ENCODE results near the gene TRIM4. TPM values are rescaled to one million over a fixed set of nuclear protein-coding genes. Genes with fewer than 3 reads are reported as not detected.

The TRIM4 gene
- total RNA-seq, 1 donor from 2014 or later = 18.7 TPM

- TF ChIP-seq CTCF (conservative IDR thresholded peaks at IDR 0.05; ENCODE audit: low read depth, low read length) = no peak
- H3K4me3 ChIP-seq (ENCODE audit: low read depth, low read length) = no peak overlapping the region
- no peak for DNase-seq (ENCODE audit: low read depth)
Observed at GRCh38 chr7:99910976-99911375, 8.4 kb downstream of the TRIM4 start.

- DNase-seq (ENCODE audit: low read depth) = no peak
- no peak overlapping the region for H3K4me3 ChIP-seq (ENCODE audit: low read depth, low read length)
- no peak for TF ChIP-seq CTCF (conservative IDR thresholded peaks at IDR 0.05; ENCODE audit: low read depth, low read length)
Observed at GRCh38 chr7:99901581-99901980, 17.7 kb downstream of the TRIM4 start.

DNA sequence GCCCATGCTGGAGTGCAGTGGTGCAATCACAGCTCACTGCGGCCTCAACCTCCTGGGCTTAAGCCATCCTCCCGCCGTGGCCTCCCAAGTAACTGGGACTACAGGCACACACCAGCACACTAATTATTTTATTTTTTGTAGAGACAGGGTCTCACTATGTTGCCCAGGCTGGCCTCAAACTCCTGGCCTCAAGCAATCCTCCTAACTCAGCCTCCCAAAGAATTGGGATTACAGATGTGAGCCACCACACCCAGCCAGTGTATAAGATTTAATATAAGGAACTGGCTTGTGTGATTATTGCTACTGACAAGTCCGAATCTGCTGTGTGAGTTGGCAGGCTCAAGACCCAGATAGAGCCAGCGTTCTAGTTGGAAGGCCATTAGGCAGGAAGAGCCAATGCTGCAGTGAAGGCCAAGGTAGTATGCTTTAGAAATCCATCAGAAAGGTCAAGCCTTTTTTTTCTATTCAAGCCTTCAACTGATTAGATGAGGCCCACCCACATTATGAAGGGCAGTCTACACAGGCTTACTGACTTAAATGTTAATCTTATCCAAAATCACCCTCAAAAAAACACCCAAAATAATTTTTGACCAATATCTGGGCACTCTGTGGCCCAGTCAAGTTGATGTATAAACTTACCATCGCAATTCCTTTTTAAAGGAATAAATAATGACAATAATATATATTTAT lies 19.4 kb downstream of the TRIM4 start:
- DNase-seq (ENCODE audit: low read depth) = no peak

GRCh38 chr7:99898836-99899235 lies 20.5 kb downstream of the TRIM4 start:
- DNase-seq (ENCODE audit: low read depth) = no peak
- no peak for TF ChIP-seq CTCF (conservative IDR thresholded peaks at IDR 0.05; ENCODE audit: low read depth, low read length)
- H3K4me3 ChIP-seq (ENCODE audit: low read depth, low read length) = no peak overlapping the region

More for the DNA sequence above, 19.4 kb downstream of the TRIM4 start:
- no peak overlapping the region for H3K4me3 ChIP-seq (ENCODE audit: low read depth, low read length)
- no peak for TF ChIP-seq CTCF (conservative IDR thresholded peaks at IDR 0.05; ENCODE audit: low read depth, low read length)

DNA sequence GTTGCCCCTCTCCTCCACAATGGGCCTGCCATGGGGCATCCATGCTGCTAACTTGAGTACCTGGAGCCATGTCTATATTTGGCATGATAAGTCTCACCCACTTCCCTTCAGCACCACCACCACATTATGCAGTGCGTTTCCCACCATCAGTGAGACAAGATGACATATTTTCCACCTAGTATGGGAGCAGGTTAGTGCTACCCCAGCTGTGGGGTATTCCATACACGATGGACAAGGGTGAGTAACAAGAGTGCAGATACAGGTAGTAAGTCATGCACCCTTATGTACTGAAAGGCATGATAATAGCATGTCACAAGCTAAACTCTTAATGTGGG lies 21.3 kb downstream of the TRIM4 start:
- TF ChIP-seq CTCF (conservative IDR thresholded peaks at IDR 0.05; ENCODE audit: low read depth, low read length) = no peak
- no peak for DNase-seq (ENCODE audit: low read depth)
- H3K4me3 ChIP-seq (ENCODE audit: low read depth, low read length) = no peak overlapping the region

- no peak overlapping the region for H3K4me3 ChIP-seq (ENCODE audit: low read depth, low read length)
- TF ChIP-seq CTCF (conservative IDR thresholded peaks at IDR 0.05; ENCODE audit: low read depth, low read length) = no peak
Observed at GRCh38 chr7:99897322-99898022, 21.9 kb downstream of the TRIM4 start.

DNA sequence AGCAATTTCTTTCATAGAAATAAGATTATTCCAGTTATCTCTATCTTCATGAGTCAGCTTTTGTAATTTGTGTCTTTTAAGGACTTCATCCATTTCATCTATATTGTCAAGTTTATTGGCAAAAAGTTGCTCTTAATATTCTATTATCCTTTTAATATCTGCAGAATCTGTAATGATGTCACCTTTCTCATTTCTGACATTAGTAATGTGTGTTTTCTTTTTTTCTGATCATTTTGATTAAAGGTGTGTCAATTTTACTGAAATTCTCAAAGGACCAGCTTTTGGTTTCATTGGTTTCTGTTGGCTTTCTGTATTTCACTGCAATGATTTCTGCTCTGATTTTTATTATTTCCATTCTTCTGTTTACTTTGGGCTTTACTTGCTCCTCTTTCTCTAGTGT lies 24.6 kb downstream of the TRIM4 start:
- TF ChIP-seq CTCF (conservative IDR thresholded peaks at IDR 0.05; ENCODE audit: low read depth, low read length) = no peak
- DNase-seq (ENCODE audit: low read depth) = no peak
- no peak overlapping the region for H3K4me3 ChIP-seq (ENCODE audit: low read depth, low read length)

More at GRCh38 chr7:99897322-99898022, 21.9 kb downstream of the TRIM4 start:
- DNase-seq (ENCODE audit: low read depth) = no peak

Measured in epithelial cell of proximal tubule (primary cell).